K562 (cell line): ENCODE results near the gene RETSAT.

Experiments used
- CTCF ChIP-seq, 3 experiments: IDR thresholded peaks in 2 of 3; conservative IDR thresholded peaks in 1 of 3; 2 replicates each; pipeline ENCODE4 v1.5.1; 2011 to 2012; ENCODE audit warnings: low read length in 3 of 3, mild to moderate bottlenecking in 3 of 3, control low read depth in 2 of 3, improper control_type of control experiment in 1 of 3, inconsistent platforms in 1 of 3, low read depth in 1 of 3, mixed read lengths in 1 of 3, moderate library complexity in 1 of 3; ENCODE audit not compliant: insufficient read depth in 2 of 3
- GABPA ChIP-seq: fragments of 200-800 bp; sonication (Bioruptor generic); conservative IDR thresholded peaks from 2 replicates; pipeline ENCODE4 v1.6.1; 2016; ENCODE audit warnings: low read depth, missing genetic modification characterization, missing compliant biosample characterization
- HLTF ChIP-seq: fragments of 450-650 bp; IDR thresholded peaks from 2 replicates; pipeline ENCODE4 v1.6.1; 2016
- HNRNPK ChIP-seq: fragments of 200-400 bp; formaldehyde crosslinking; IDR thresholded peaks from one replicate; pipeline ENCODE4 v1.6.1; 2018; ENCODE audit warnings: mild to moderate bottlenecking, low read depth, low read length; ENCODE audit not compliant: poor library complexity, severe bottlenecking
- IRF2 ChIP-seq: sonication (generic); formaldehyde crosslinking; IDR thresholded peaks from 2 replicates; pipeline ENCODE4 v1.8.1; 2022; ENCODE audit warnings: mild to moderate bottlenecking, missing genetic modification reagents
- RCOR1 ChIP-seq, 2 experiments: IDR thresholded peaks; 2 replicates each; pipeline ENCODE4 v1.6.1; 2012; ENCODE audit warnings: low read depth in 2 of 2, low read length in 2 of 2, borderline replicate concordance in 1 of 2, improper control_type of control experiment in 1 of 2
- REST ChIP-seq, 2 experiments: fragments of 450-650 bp; formaldehyde crosslinking in 1 of 2; IDR thresholded peaks; 2 replicates each; pipeline versions ENCODE4 v1.4.0 to v1.6.1; 2014 to 2020; ENCODE audit warnings: mild to moderate bottlenecking in 2 of 2, borderline replicate concordance in 1 of 2, low read depth in 1 of 2

- TF ChIP-seq REST (IDR thresholded peaks at IDR 0.05; ENCODE audit: borderline replicate concordance) (no peak), REST (CRISPR knock-in tag; IDR thresholded peaks at IDR 0.05; ENCODE audit: low read depth) (no peak), HLTF (no peak), HNRNPK (no peak), RCOR1 (IDR thresholded peaks at IDR 0.05; ENCODE audit: borderline replicate concordance in 1 of 2, low read depth in 2 of 2, low read length in 2 of 2) (no peak), CTCF (IDR thresholded peaks at IDR 0.05 in 2 of 3, conservative IDR thresholded peaks at IDR 0.05 in 1 of 3; ENCODE audit: insufficient read depth in 2 of 3, low read depth in 1 of 3, low read length in 3 of 3) (no peak), IRF2 (no peak), GABPA (tag) (no peak)
Observed at GRCh38 chr2:85344356-85344954, 9.9 kb downstream of the RETSAT start.
